Peyer's patch (tissue), 4 donors: Measurements from ENCODE around the gene PRR5L. TPM values are rescaled to one million over a fixed set of nuclear protein-coding genes. Genes with fewer than 3 reads are reported as not detected.

Experiments used
- DNase-seq, 3 donors: peaks; one replicate each; pipeline ENCODE4 v3.0.0-alpha.2; 2017 to 2019
- H3K27ac ChIP-seq, 4 donors: fragments of 200-600 bp; sonication (generic); one replicate each; pipeline ENCODE4 v1.5.1; 2016 to 2019
- H3K27me3 ChIP-seq, 2 donors: fragments of 200-600 bp; sonication (generic); one replicate each; pipeline ENCODE4 v1.5.1; 2019
- H3K36me3 ChIP-seq, 3 donors: fragments of 200-600 bp; sonication (generic); one replicate each; pipeline ENCODE4 v1.5.1; 2016 to 2019
- H3K4me1 ChIP-seq, 4 donors: fragments of 200-600 bp; sonication (generic); one replicate each; pipeline ENCODE4 v1.5.1; 2016 to 2019
- H3K4me3 ChIP-seq, 4 donors: fragments of 200-600 bp; sonication (generic); 1 replicate in 3 of 4; 2 replicates in 1 of 4; pipeline ENCODE4 v1.5.1; 2016 to 2019; ENCODE audit warnings: mild to moderate bottlenecking in 1 of 4
- H3K9me3 ChIP-seq, 4 donors: fragments of 200-600 bp; sonication (generic); one replicate each; pipeline ENCODE4 v1.5.1; 2016 to 2019; ENCODE audit warnings: mild to moderate bottlenecking in 1 of 4
- POLR2A ChIP-seq, 2 donors: fragments of 450-650 bp; IDR thresholded peaks; one replicate each; pipeline ENCODE4 v1.5.1; 2017; ENCODE audit warnings: antibody characterized with exemption in 2 of 2, mild to moderate bottlenecking in 2 of 2, moderate library complexity in 2 of 2
- total RNA-seq, 4 donors: library from RNA; depleted of rRNA; stranded (reverse); fragments of >200 nt; gene quantifications; one replicate each; pipeline ENCODE4 v1.1.0, GENCODE V29; 2016
- TF ChIP-seq, protein P1 (sequence below), 6 experiments: fragments of 450-650 bp in 4 of 6; fragments of 200-600 bp in 2 of 6; sonication (generic) in 1 of 6; IDR thresholded peaks; one replicate each; pipeline ENCODE4 v1.5.1; 2017 to 2019; ENCODE audit warnings: antibody characterized with exemption in 6 of 6, mild to moderate bottlenecking in 3 of 6, moderate library complexity in 1 of 6

PRR5L gene
- total RNA-seq, 4 donors from 2014 or later, result 74.3 to 100 (median 89.9) TPM

DNA sequence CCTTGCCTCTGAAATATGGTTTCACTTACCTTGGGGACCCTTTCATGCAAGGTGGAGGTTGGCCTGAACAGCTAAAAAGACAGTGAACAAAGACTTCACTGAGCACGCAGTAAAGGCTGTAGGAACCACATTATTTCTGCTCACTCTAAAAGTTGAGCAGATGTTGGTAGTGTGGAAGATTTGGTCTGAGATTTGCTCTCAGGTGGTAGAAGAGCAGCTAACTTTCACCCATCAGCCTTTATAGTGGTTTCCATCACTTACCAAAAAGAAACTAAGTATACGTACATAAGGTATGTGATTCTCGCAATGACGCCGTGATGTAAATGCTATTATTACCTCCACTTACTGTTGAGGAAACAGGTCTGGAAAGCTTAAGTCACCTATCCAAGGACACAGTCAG is 47.3 kb downstream of the PRR5L start:
- Histone ChIP-seq H3K36me3 (no peaks in the 10 kb centered on the region), H3K27ac (no peak overlapping the region), H3K4me1 (peaks cover 0 to 5% (median 0%) of the 10 kb centered on the region in 4 donors), H3K27me3 (no peaks in the 10 kb centered on the region), H3K9me3 (no peaks in the 10 kb centered on the region), H3K4me3 (no peak overlapping the region)
- TF ChIP-seq, protein P1, sequence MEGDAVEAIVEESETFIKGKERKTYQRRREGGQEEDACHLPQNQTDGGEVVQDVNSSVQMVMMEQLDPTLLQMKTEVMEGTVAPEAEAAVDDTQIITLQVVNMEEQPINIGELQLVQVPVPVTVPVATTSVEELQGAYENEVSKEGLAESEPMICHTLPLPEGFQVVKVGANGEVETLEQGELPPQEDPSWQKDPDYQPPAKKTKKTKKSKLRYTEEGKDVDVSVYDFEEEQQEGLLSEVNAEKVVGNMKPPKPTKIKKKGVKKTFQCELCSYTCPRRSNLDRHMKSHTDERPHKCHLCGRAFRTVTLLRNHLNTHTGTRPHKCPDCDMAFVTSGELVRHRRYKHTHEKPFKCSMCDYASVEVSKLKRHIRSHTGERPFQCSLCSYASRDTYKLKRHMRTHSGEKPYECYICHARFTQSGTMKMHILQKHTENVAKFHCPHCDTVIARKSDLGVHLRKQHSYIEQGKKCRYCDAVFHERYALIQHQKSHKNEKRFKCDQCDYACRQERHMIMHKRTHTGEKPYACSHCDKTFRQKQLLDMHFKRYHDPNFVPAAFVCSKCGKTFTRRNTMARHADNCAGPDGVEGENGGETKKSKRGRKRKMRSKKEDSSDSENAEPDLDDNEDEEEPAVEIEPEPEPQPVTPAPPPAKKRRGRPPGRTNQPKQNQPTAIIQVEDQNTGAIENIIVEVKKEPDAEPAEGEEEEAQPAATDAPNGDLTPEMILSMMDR (IDR thresholded peaks at IDR 0.05), result no peak
- TF ChIP-seq POLR2A (IDR thresholded peaks at IDR 0.05), result no peak
- DNase-seq, result no peak

DNA sequence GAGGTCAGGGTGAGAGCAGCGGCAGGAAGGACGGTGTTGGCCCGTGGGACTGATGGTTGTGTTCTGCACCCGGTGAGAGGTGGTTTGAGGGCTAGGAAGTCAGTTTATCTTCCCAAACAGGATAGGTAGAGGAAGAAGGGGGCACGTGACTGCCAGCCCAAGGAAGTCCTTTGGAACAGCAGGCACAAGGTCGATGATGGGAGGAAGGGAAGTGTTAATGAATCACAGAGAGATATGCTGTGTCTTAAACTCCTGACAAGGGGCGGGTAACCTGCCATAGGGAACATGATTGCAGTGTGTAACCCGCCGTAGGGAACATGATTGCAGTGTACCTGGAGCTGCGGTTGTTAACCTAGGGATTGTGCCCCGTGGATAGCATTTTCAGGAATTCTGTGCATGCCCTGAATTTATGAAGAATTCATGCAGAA is 49.0 kb downstream of the PRR5L start:
- Histone ChIP-seq H3K27ac (peak overlapping the region in 3 of 4 donors; percentile 61 to 93 (median 85)), H3K27me3 (no peaks in the 10 kb centered on the region), H3K36me3 (no peaks in the 10 kb centered on the region), H3K4me3 (peak overlapping the region in 2 of 4 donors; percentile 42 to 48), H3K4me1 (peaks cover 0 to 5% (median 0%) of the 10 kb centered on the region in 4 donors), H3K9me3 (no peaks in the 10 kb centered on the region)
- TF ChIP-seq, protein P1 (IDR thresholded peaks at IDR 0.05), result no peak
- peak in 1 of 2 donors; percentile 40 for TF ChIP-seq POLR2A (IDR thresholded peaks at IDR 0.05)
- DNase-seq, result peak in 2 of 3 donors; percentile 70 to 83

DNA sequence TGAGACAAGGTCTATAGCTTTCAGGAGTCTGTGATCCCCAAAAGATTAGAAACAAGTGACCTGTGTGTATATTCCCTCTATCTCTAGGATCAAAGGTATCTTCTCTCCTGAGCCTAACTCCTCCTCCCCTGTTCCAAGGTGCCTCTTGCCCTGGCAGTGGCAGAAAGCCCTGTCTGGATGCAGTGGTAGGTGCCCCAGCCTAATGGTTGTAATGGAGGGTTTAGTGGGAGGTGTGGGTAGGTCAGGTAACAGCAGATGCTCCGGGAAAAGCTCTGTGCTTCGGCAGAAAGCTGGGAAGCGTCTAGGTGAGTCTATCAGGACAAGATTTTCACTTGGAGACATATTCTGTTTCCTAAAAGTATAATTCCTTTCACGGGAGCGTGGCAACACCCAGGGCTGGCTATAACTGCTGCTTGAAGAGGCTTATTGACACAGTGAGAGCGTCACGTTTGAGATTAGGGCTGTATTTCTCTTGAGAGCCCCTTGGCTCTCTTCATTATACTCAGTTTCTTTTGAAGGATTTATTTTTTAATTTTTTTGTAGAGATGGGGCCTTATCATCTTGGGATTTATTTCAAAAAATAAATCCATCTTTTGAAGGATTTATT is 49.5 kb downstream of the PRR5L start:
- peak; percentile 51 to 58 for TF ChIP-seq POLR2A (IDR thresholded peaks at IDR 0.05)
- TF ChIP-seq, protein P1 (IDR thresholded peaks at IDR 0.05), result peak in 2 of 6 experiments; percentile 2 to 13
- Histone ChIP-seq H3K9me3 (no peaks in the 10 kb centered on the region), H3K36me3 (no peaks in the 10 kb centered on the region), H3K27ac (peak overlapping the region in 3 of 4 donors; percentile 61 to 93 (median 85)), H3K27me3 (no peaks in the 10 kb centered on the region), H3K4me1 (peaks cover 0 to 5% (median 0%) of the 10 kb centered on the region in 4 donors), H3K4me3 (peak overlapping the region in 2 of 4 donors; percentile 42 to 48)
- peak in 2 of 3 donors; percentile 60 to 73 for DNase-seq

DNA sequence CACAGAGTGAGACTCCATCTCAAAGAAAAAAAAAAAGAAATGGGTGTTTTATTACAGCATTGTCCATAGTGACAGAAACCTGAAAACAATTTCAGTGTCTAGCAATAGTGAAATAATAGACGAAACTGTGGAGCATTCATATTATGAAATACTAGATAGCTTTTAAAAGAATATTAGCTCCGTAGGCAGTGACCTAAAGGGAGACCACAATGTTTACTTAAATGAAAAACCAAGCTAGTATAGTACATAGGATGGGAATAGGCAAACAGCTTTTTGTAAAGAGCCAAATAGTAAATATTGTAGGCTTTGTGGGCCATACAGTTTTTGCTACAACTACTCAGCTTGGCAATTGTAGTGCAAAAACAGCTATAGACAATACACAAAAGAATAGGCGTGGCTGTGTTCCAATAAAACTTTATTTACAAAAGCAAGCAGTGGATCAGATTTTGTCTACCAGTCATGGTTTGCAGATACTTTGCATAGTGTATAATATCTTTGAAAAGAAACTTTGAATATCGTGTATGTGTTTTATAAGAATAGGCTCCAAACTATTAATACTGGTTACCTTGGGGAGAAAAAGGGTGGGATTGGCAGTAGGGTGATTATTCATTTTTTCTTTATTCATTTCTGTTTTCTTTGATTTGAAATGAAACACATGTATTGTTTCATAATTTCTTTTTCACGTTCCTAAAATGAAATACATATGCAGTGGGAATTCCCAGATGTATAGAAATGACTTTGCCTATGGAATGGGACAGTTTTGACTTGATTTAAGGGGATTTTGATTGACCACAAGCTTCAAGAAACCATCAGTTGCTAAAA is 50.7 kb downstream of the PRR5L start:
- TF ChIP-seq POLR2A (IDR thresholded peaks at IDR 0.05), result no peak
- TF ChIP-seq, protein P1 (IDR thresholded peaks at IDR 0.05), result no peak
- H3K4me1 ChIP-seq, result peaks cover 0 to 5% (median 0%) of the 10 kb centered on the region in 4 donors
- H3K27ac ChIP-seq, result peak overlapping the region in 1 of 4 donors; percentile 85
- no peaks in the 10 kb centered on the region for H3K36me3 ChIP-seq
- H3K9me3 ChIP-seq, result no peaks in the 10 kb centered on the region
- H3K27me3 ChIP-seq, result no peaks in the 10 kb centered on the region
- H3K4me3 ChIP-seq, result peak overlapping the region in 1 of 4 donors; percentile 42
- DNase-seq, result no peak

DNA sequence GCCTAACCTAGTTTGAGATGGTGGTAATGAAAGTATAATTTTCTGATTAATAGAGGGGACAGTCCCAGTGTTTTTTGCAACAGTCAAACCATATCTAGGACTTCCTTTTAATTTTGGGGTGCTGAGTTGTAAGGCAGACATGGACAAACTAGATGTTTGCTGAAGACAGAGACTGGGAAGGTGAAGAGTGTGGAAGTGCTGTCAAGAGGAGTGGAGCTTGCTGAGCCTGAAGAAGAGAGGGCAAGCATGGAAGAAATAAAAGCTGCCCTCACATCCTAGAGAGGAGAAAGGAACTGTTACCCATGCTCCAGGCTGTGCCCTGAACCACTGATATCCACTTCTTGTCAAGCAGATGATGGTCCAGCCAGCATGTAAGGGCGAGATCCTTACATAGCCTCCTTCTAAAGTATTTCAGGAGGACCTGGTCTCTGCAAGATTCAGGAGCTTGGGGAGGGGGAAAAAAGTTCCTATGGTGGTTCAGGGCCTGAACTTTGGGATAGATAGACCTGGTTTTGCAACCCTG is 51.4 kb downstream of the PRR5L start:
- no peaks in the 10 kb centered on the region for H3K27me3 ChIP-seq
- no peak for DNase-seq
- H3K36me3 ChIP-seq, result no peaks in the 10 kb centered on the region
- H3K27ac ChIP-seq, result no peak overlapping the region
- no peaks in the 10 kb centered on the region for H3K9me3 ChIP-seq
- TF ChIP-seq, protein P1 (IDR thresholded peaks at IDR 0.05), result no peak
- no peak for TF ChIP-seq POLR2A (IDR thresholded peaks at IDR 0.05)
- H3K4me1 ChIP-seq, result peaks cover 0 to 5% (median 0%) of the 10 kb centered on the region in 4 donors
- H3K4me3 ChIP-seq, result peak overlapping the region in 1 of 4 donors; percentile 17
